ENCODE results near the gene ADCY3. TPM values are rescaled to one million over a fixed set of nuclear protein-coding genes. Genes with fewer than 3 reads are reported as not detected.

The ADCY3 gene
- total RNA-seq, 3 donors from 2014 or later = 24.9 to 30.4 (median 25.3) TPM

GRCh38 chr2:24935145-24935544 lies 15.1 kb upstream of the ADCY3 start:
- DNase-seq (no peak), ATAC-seq (no peak)
- no peaks in the 10 kb centered on the region for H3K36me3 ChIP-seq (ENCODE audit: low read depth)
- H3K9me3 ChIP-seq = no peaks in the 10 kb centered on the region
- H3K4me1 ChIP-seq (ENCODE audit: low read depth) = no peaks in the 10 kb centered on the region
- intact Hi-C loops (cut with DNase I, micrococcal nuclease) = no loop called here
- TF ChIP-seq, protein P1, sequence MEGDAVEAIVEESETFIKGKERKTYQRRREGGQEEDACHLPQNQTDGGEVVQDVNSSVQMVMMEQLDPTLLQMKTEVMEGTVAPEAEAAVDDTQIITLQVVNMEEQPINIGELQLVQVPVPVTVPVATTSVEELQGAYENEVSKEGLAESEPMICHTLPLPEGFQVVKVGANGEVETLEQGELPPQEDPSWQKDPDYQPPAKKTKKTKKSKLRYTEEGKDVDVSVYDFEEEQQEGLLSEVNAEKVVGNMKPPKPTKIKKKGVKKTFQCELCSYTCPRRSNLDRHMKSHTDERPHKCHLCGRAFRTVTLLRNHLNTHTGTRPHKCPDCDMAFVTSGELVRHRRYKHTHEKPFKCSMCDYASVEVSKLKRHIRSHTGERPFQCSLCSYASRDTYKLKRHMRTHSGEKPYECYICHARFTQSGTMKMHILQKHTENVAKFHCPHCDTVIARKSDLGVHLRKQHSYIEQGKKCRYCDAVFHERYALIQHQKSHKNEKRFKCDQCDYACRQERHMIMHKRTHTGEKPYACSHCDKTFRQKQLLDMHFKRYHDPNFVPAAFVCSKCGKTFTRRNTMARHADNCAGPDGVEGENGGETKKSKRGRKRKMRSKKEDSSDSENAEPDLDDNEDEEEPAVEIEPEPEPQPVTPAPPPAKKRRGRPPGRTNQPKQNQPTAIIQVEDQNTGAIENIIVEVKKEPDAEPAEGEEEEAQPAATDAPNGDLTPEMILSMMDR (IDR thresholded peaks at IDR 0.05) = no peak
- H3K4me3 ChIP-seq = no peak overlapping the region

GRCh38 chr2:24932715-24933114 lies 12.7 kb upstream of the ADCY3 start:
- H3K36me3 ChIP-seq (ENCODE audit: low read depth) = no peaks in the 10 kb centered on the region
- TF ChIP-seq, protein P1 (IDR thresholded peaks at IDR 0.05) = no peak
- no peaks in the 10 kb centered on the region for H3K4me1 ChIP-seq (ENCODE audit: low read depth)
- no peak overlapping the region for H3K4me3 ChIP-seq
- ATAC-seq (no peak), DNase-seq (no peak)
- intact Hi-C loops (cut with DNase I, micrococcal nuclease) = no loop called here
- no peaks in the 10 kb centered on the region for H3K9me3 ChIP-seq

DNA sequence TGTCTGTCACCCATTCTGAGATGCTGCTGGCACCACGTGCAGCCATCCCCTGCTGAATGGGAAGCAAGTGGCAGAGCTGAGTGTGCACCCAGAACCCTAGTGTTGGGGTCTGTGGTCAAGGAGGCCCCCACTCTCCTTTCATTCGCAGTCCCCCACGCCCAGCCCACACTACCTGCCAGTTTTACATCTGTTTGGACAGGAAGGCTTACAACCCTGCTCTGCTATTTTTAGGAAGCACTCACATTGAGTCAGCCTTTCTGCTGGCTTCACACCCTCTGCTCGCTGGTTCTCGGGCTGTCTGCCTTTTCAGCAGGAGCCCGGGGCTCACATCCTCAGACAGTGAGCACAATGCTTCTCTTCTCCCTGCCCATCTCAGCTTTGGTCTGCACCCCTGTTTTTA lies 10.7 kb upstream of the ADCY3 start:
- H3K4me3 ChIP-seq = no peak overlapping the region
- no peaks in the 10 kb centered on the region for H3K36me3 ChIP-seq (ENCODE audit: low read depth)
- DNase-seq (no peak), ATAC-seq (no peak)
- no peaks in the 10 kb centered on the region for H3K9me3 ChIP-seq
- intact Hi-C loops (cut with DNase I, micrococcal nuclease) = no loop called here
- TF ChIP-seq, protein P1 (IDR thresholded peaks at IDR 0.05) = no peak
- peaks cover 10% of the 10 kb centered on the region for H3K4me1 ChIP-seq (ENCODE audit: low read depth)

- Histone ChIP-seq H3K4me3 (no peak overlapping the region), H3K9me3 (no peaks in the 10 kb centered on the region), H3K36me3 (ENCODE audit: low read depth) (no peaks in the 10 kb centered on the region), H3K4me1 (ENCODE audit: low read depth) (peaks cover 10% of the 10 kb centered on the region)
- no peak for ATAC-seq
- DNase-seq = no peak
- TF ChIP-seq, protein P1 (IDR thresholded peaks at IDR 0.05) = no peak
- intact Hi-C loops (cut with DNase I, micrococcal nuclease) = no loop called here
Measured at GRCh38 chr2:24929230-24929629, 9.2 kb upstream of the ADCY3 start.

GRCh38 chr2:24928036-24928435 lies 8.0 kb upstream of the ADCY3 start:
- TF ChIP-seq, protein P1 (IDR thresholded peaks at IDR 0.05) = no peak
- no peaks in the 10 kb centered on the region for H3K9me3 ChIP-seq
- DNase-seq (no peak), ATAC-seq (no peak)
- no peaks in the 10 kb centered on the region for H3K36me3 ChIP-seq (ENCODE audit: low read depth)
- H3K4me1 ChIP-seq (ENCODE audit: low read depth) = peaks cover 10% of the 10 kb centered on the region
- H3K4me3 ChIP-seq = no peak overlapping the region
- intact Hi-C loops (cut with DNase I, micrococcal nuclease) = no loop called here

GRCh38 chr2:24926602-24927252 lies 6.7 kb upstream of the ADCY3 start:
- no peaks in the 10 kb centered on the region for H3K36me3 ChIP-seq (ENCODE audit: low read depth)
- peak; percentile 40 to 64 (median 44) for DNase-seq
- TF ChIP-seq, protein P1 (IDR thresholded peaks at IDR 0.05) = no peak
- intact Hi-C loops (cut with DNase I, micrococcal nuclease) = no loop called here
- ATAC-seq = peak; percentile 63
- H3K4me3 ChIP-seq = no peak overlapping the region
- no peaks in the 10 kb centered on the region for H3K9me3 ChIP-seq
- H3K4me1 ChIP-seq (ENCODE audit: low read depth) = peaks cover 10% of the 10 kb centered on the region
